Esophagus muscularis mucosa (tissue), 4 donors: Measurements from ENCODE around the gene ATG2B. TPM values are rescaled to one million over a fixed set of nuclear protein-coding genes. Genes with fewer than 3 reads are reported as not detected.
A peak's percentile ranks its signal among the peaks of the same experiment; 100 is the strongest.

Source experiments
- DNase-seq: peaks from one replicate; pipeline ENCODE4 v3.0.0-alpha.2; 2017; ENCODE audit errors: extremely low spot score
- H3K27ac ChIP-seq, 4 donors: fragments of 200-600 bp; sonication (generic); replicated peaks in 1 of 4; 1 replicate in 3 of 4; 2 replicates in 1 of 4; pipeline ENCODE4 v1.5.1; 2016 to 2019; ENCODE audit warnings: mild to moderate bottlenecking in 1 of 4
- H3K27me3 ChIP-seq, 4 donors: fragments of 200-600 bp; sonication (generic); one replicate each; pipeline versions ENCODE4 v1.5.1 to v1.6.0; 2016 to 2019
- H3K36me3 ChIP-seq, 4 donors: fragments of 200-600 bp; sonication (generic); one replicate each; pipeline ENCODE4 v1.5.1; 2016 to 2019
- H3K4me1 ChIP-seq, 4 donors: fragments of 200-600 bp; sonication (generic); one replicate each; pipeline ENCODE4 v1.5.1; 2016 to 2019
- H3K4me3 ChIP-seq, 4 donors: fragments of 200-600 bp; sonication (generic); 1 replicate in 2 of 4; 2 replicates in 2 of 4; pipeline ENCODE4 v1.5.1; 2016 to 2019; ENCODE audit warnings: mild to moderate bottlenecking in 4 of 4, moderate library complexity in 1 of 4
- H3K9me3 ChIP-seq, 4 donors: fragments of 200-600 bp; sonication (generic); 1 replicate in 3 of 4; 2 replicates in 1 of 4; pipeline ENCODE4 v1.5.1; 2016 to 2019
- CTCF ChIP-seq, 3 experiments: fragments of 200-600 bp in 2 of 3; fragments of 450-650 bp in 1 of 3; sonication (generic) in 2 of 3; IDR thresholded peaks; one replicate each; pipeline ENCODE4 v1.5.1; 2017 to 2019; ENCODE audit warnings: antibody characterized with exemption in 3 of 3, mild to moderate bottlenecking in 2 of 3, moderate library complexity in 1 of 3
- EP300 ChIP-seq: sonication (generic); formaldehyde crosslinking; IDR thresholded peaks from one replicate; pipeline ENCODE4 v1.6.1; 2017; ENCODE audit warnings: antibody characterized with exemption
- POLR2A ChIP-seq: fragments of 450-650 bp; IDR thresholded peaks from one replicate; pipeline ENCODE4 v1.6.1; 2017; ENCODE audit warnings: antibody characterized with exemption, moderate library complexity, mild to moderate bottlenecking, low read depth
- POLR2AphosphoS5 ChIP-seq, 2 donors: sonication (generic); formaldehyde crosslinking; IDR thresholded peaks; one replicate each; pipeline ENCODE4 v1.6.1; 2017; ENCODE audit warnings: antibody characterized with exemption in 2 of 2
- WGBS: methylation state at CpG from one replicate; pipeline ENCODE4 v1.1.5; 2018; 5-methylcytosine and 5-hydroxymethylcytosine counted together
- intact Hi-C: fragments of 100-400 bp; cut with DNase I; formaldehyde crosslinking; loops from one replicate; pipeline ENCODE4 v1.15.1; 2023
- total RNA-seq, 4 donors: library from RNA; depleted of rRNA; stranded (reverse); fragments of >200 nt; gene quantifications; one replicate each; pipeline versions ENCODE4 v1.1.0 to v1.2.1, GENCODE V29; 2016

The ATG2B gene
- total RNA-seq, 4 donors from 2014 or later: 18.2 to 26.6 (median 23.1) TPM

DNA sequence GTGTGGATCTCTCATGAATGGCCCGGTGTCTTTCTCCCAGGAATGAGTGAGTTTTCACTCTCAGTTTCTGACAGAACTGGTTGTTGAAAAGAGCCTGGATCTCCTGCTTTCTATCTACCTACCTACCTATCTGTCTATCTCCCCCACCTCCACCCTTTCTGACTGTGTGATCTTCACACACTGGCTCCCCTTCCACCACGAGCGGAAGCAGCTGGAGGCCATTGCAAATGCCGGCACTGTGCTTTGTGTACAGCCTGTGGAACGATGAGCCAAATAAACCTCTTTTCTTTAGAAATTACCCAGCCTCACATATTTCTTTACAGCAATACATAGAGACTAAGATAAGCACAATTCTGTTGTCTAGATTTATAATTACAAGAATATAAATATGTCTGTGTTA, 7.4 kb upstream of the ATG2B start:
- no peaks in the 10 kb centered on the region for H3K27me3 ChIP-seq
- intact Hi-C loops: no loop called here
- H3K36me3 ChIP-seq: no peaks in the 10 kb centered on the region
- H3K27ac ChIP-seq: no peak overlapping the region
- 90% methylated on average over 5 of the region's 5 CpGs for WGBS
- no peak for DNase-seq
- H3K4me3 ChIP-seq: no peak overlapping the region
- no peaks in the 10 kb centered on the region for H3K4me1 ChIP-seq
- no peaks in the 10 kb centered on the region for H3K9me3 ChIP-seq
- TF ChIP-seq POLR2A (no peak), POLR2AphosphoS5 (IDR thresholded peaks at IDR 0.05) (no peak), EP300 (no peak), CTCF (IDR thresholded peaks at IDR 0.05) (no peak)

DNA sequence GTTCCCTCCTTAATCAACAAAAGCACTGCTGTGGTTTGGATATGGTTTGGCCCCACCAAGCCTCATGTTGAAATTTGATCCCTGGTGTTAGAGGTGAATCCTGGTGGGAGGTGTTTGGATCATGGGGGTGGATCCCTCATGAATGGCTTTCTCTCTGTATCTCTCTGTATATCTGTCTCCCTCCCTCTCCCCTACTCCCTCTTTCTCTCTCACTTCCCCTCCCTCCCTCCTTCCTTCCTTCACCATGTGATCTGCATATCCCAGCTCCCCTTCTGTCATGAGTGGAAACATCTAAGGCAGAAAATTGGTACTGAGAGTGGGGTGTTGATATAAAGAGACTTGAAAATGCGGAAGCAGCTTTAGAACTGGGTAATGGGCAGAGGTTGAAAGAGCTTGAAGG, 5.4 kb upstream of the ATG2B start:
- WGBS: 100% methylated on average over 1 of the region's 1 CpG
- no peak overlapping the region for H3K4me3 ChIP-seq
- no peak for DNase-seq
- no peaks in the 10 kb centered on the region for H3K9me3 ChIP-seq
- no peaks in the 10 kb centered on the region for H3K27me3 ChIP-seq
- intact Hi-C loops: loop anchor here (10.0 kb wide), 1 partner anchor 136 kb away; the partner anchor contains the start of gene PAPOLA
- H3K4me1 ChIP-seq: peaks cover 4 to 14% (median 11%) of the 10 kb centered on the region in 4 donors
- H3K27ac ChIP-seq: no peak overlapping the region
- H3K36me3 ChIP-seq: no peaks in the 10 kb centered on the region
- TF ChIP-seq CTCF (IDR thresholded peaks at IDR 0.05): no peak
- TF ChIP-seq POLR2A: no peak
- no peak for TF ChIP-seq EP300
- no peak for TF ChIP-seq POLR2AphosphoS5 (IDR thresholded peaks at IDR 0.05)

DNA sequence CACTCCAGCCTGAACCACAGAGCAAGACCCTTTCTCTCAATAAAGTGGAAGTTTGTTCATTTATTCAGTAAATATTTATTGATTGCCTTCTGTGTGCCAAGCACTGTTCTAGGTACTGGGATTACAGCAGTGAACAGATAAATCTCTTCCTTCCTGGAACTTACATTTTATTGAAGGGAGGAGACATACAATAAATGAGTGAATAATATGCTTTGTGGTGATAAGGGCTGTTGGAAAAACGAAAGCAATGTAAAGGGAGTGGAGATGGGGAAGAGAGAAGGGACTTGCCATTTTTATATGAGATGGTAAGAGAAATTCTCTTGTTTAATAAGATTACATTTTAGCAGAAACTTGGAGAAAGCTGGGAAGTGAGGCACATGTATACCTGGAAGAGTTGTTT, 1.8 kb upstream of the ATG2B start:
- intact Hi-C loops: loop anchor here (10.0 kb wide), 1 partner anchor 140 kb away; the partner anchor contains the start of gene PAPOLA
- 86% methylated on average over 1 of the region's 1 CpG for WGBS

DNA sequence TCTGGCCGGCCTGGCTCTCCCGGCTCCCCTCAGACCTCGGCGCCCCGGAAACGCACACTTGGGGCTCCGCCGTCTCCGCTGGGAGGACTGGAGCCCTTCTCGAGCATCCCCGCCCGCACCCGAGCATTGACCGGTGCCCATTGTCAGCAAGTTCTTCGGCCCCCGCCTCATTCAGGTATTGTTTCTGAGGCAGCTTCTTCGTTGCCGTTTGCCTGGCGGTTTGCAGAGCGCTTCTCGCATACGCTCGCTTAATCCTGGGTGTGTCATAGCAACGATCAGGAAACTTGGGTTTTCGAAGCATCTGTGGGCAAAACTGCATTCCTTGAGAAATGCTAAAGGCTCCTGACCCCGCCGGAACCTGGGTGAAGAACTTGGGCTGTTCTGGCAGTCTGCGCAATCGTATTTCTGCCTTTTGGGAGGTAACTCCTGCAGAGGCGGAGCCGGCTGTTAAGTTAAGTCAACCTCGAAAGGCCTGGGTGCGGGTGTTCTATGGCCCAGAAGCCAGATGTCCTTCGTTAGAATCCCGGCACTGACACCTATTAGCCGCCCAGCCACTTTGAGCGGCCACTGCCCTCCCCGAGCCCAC, 703 bp upstream of the ATG2B start:
- WGBS: under 1% methylated on average over 26 of the region's 38 CpGs
- Histone ChIP-seq H3K4me3 (peak overlapping the region; percentile 89 to 100 (median 94)), H3K36me3 (no peaks in the 10 kb centered on the region), H3K27me3 (no peaks in the 10 kb centered on the region), H3K27ac (peak overlapping the region; percentile 96 to 98 (median 98)), H3K9me3 (no peaks in the 10 kb centered on the region), H3K4me1 (peaks cover 18 to 45% (median 40%) of the 10 kb centered on the region in 4 donors)
- no peak for TF ChIP-seq POLR2A
- intact Hi-C loops: loop anchor here (2.0 to 10.0 kb wide), 2 partner anchors 27 to 141 kb away; partner anchors contain the start of gene PAPOLA
- DNase-seq: no peak

More for the DNA sequence above, 1.8 kb upstream of the ATG2B start:
- Histone ChIP-seq H3K27me3 (no peaks in the 10 kb centered on the region), H3K27ac (no peak overlapping the region), H3K4me1 (peaks cover 18 to 38% (median 33%) of the 10 kb centered on the region in 4 donors), H3K4me3 (no peak overlapping the region), H3K36me3 (no peaks in the 10 kb centered on the region), H3K9me3 (no peaks in the 10 kb centered on the region)
- no peak for TF ChIP-seq POLR2A
- DNase-seq: no peak

DNA sequence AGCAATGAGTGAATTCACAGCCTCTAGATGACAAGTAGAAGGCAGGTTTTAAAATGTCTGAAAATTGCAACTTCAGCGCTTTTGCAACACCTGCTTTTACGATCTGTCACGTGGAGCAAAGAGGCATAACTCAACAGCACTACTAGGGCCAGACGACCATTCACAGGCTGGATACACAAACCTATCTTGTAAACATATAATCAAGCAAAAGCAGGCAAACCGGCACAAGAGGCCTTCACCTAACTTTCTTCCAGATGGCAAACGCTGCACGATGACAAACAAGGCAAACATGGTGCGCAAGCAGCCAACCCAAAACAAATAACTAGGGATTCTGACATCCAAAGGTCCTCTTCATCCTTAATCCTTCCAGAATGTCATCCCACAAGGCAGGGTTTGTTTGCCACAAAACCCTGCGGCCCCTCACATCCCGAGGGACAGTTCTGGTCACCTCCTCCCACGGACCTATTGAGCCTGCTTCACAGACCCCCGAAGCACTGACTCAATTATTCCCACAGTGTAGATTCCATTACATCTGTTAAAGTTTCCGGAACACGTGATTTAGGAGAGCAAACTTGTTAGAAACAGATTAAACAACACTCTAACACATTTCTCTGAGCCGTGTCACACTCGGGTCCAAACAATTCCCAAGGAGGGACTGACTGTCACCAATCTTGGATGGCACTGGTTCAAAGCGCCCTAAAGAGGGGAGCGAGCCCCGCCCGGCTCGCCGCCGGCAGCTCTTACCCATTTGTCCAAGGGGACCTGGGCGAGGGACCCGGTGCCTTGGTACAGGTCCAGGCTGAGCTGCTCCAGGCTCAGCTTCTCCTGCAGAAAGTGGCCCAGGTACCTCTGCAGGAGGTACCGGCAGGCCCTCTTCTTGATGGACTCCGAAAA, 823 bp downstream of the ATG2B start:
- intact Hi-C loops: loop anchor here (2.0 to 10.0 kb wide), 2 partner anchors 28 to 142 kb away; partner anchors contain the start of gene PAPOLA
- Histone ChIP-seq H3K27me3 (no peaks in the 10 kb centered on the region), H3K4me3 (peak overlapping the region; percentile 89 to 100 (median 94)), H3K36me3 (no peaks in the 10 kb centered on the region), H3K9me3 (no peaks in the 10 kb centered on the region), H3K4me1 (peaks cover 18 to 45% (median 40%) of the 10 kb centered on the region in 4 donors), H3K27ac (peak overlapping the region; percentile 96 to 98 (median 98))
- TF ChIP-seq POLR2AphosphoS5 (IDR thresholded peaks at IDR 0.05) (peak; percentile 26 to 50), POLR2A (no peak), EP300 (no peak)
- DNase-seq: no peak
- 3% methylated on average over 16 of the region's 27 CpGs for WGBS

GRCh38 chr14:96359959-96360358, 3.2 kb downstream of the ATG2B start:
- Histone ChIP-seq H3K4me1 (peaks cover 18 to 44% (median 40%) of the 10 kb centered on the region in 4 donors), H3K27ac (no peak overlapping the region), H3K9me3 (no peaks in the 10 kb centered on the region), H3K4me3 (no peak overlapping the region), H3K36me3 (no peaks in the 10 kb centered on the region), H3K27me3 (no peaks in the 10 kb centered on the region)
- TF ChIP-seq POLR2AphosphoS5 (IDR thresholded peaks at IDR 0.05): no peak
- no peak for TF ChIP-seq EP300
- TF ChIP-seq CTCF (IDR thresholded peaks at IDR 0.05): no peak
- no peak for TF ChIP-seq POLR2A
- no peak for DNase-seq
- intact Hi-C loops: loop anchor here (10.0 kb wide), 1 partner anchor 145 kb away; the partner anchor contains the start of gene PAPOLA
